ENCODE measurements around the gene TMEM200A.

The TMEM200A gene

GRCh38 chr6:130372786-130373185, 7.0 kb downstream of the TMEM200A start:
- Histone ChIP-seq H3K4me3 (no peak overlapping the region), H3K9me3 (replicated peaks in 1 of 11) (no peaks in the 10 kb centered on the region), H4K20me1 (no peaks in the 10 kb centered on the region), H3K4me2 (no peak overlapping the region), H3K4me1 (no peaks in the 10 kb centered on the region), H3K27ac (no peak overlapping the region), H3K36me3 (no peaks in the 10 kb centered on the region), H3K9ac (no peak overlapping the region), H3K27me3 (peaks cover 8 to 20% (median 11%) of the 10 kb centered on the region in 11 experiments)
- TF ChIP-seq Cebpa-rat (IDR thresholded peaks at IDR 0.05) = no peak

- Histone ChIP-seq H3K9ac (no peak overlapping the region), H3K27ac (no peak overlapping the region), H3K9me3 (replicated peaks in 1 of 11) (no peaks in the 10 kb centered on the region), H3K36me3 (no peaks in the 10 kb centered on the region), H3K4me2 (no peak overlapping the region), H3K4me1 (no peaks in the 10 kb centered on the region), H3K4me3 (no peak overlapping the region), H4K20me1 (no peaks in the 10 kb centered on the region), H3K27me3 (peaks cover 0 to 8% (median 0%) of the 10 kb centered on the region in 11 experiments; a peak in 6 of 22 replicates)
- TF ChIP-seq Cebpa-rat (IDR thresholded peaks at IDR 0.05) = no peak
Measured at GRCh38 chr6:130373992-130374391, 8.2 kb downstream of the TMEM200A start.

- no peaks in the 10 kb centered on the region for H3K36me3 ChIP-seq
- H3K27me3 ChIP-seq = no peaks in the 10 kb centered on the region
- no peaks in the 10 kb centered on the region for H3K9me3 ChIP-seq (replicated peaks in 1 of 11)
- peaks cover 0 to 7% (median 6%) of the 10 kb centered on the region in 10 experiments; a peak in 11 of 20 replicates for H3K4me1 ChIP-seq
- no peak overlapping the region for H3K4me2 ChIP-seq
- H3K4me3 ChIP-seq = no peak overlapping the region
- TF ChIP-seq Cebpa-rat (IDR thresholded peaks at IDR 0.05) = no peak
- no peak overlapping the region for H3K9ac ChIP-seq
- no peaks in the 10 kb centered on the region for H4K20me1 ChIP-seq
- no peak overlapping the region for H3K27ac ChIP-seq
Measured at GRCh38 chr6:130376936-130377335, 11.1 kb downstream of the TMEM200A start.

- Histone ChIP-seq H3K36me3 (no peaks in the 10 kb centered on the region), H3K4me1 (peaks cover 0 to 12% (median 9%) of the 10 kb centered on the region in 10 experiments; a peak in 11 of 20 replicates), H3K27me3 (no peaks in the 10 kb centered on the region), H4K20me1 (no peaks in the 10 kb centered on the region), H3K9ac (no peak overlapping the region), H3K9me3 (replicated peaks in 1 of 11) (no peaks in the 10 kb centered on the region), H3K4me2 (no peak overlapping the region), H3K27ac (no peak overlapping the region), H3K4me3 (no peak overlapping the region)
- TF ChIP-seq Cebpa-rat (IDR thresholded peaks at IDR 0.05) = no peak
Measured at GRCh38 chr6:130377371-130377770, 11.6 kb downstream of the TMEM200A start.

- Histone ChIP-seq H3K4me2 (no peak overlapping the region), H3K4me1 (peaks cover 0 to 17% (median 10%) of the 10 kb centered on the region in 10 experiments; a peak in 11 of 20 replicates), H4K20me1 (no peaks in the 10 kb centered on the region), H3K9ac (no peak overlapping the region), H3K27ac (no peak overlapping the region), H3K9me3 (replicated peaks in 1 of 11) (no peaks in the 10 kb centered on the region), H3K36me3 (no peaks in the 10 kb centered on the region), H3K4me3 (no peak overlapping the region), H3K27me3 (no peaks in the 10 kb centered on the region)
- TF ChIP-seq Cebpa-rat (IDR thresholded peaks at IDR 0.05) = no peak
Measured at GRCh38 chr6:130377915-130378314, 12.1 kb downstream of the TMEM200A start.

- Histone ChIP-seq H3K27me3 (no peaks in the 10 kb centered on the region), H3K36me3 (no peaks in the 10 kb centered on the region), H3K9ac (no peak overlapping the region), H3K9me3 (replicated peaks in 1 of 11) (no peaks in the 10 kb centered on the region), H3K27ac (no peak overlapping the region), H3K4me3 (no peak overlapping the region), H4K20me1 (no peaks in the 10 kb centered on the region), H3K4me2 (no peak overlapping the region), H3K4me1 (peaks cover 0 to 19% (median 10%) of the 10 kb centered on the region in 10 experiments; a peak in 11 of 20 replicates)
- no peak for TF ChIP-seq Cebpa-rat (IDR thresholded peaks at IDR 0.05)
Measured at GRCh38 chr6:130379223-130379622, 13.4 kb downstream of the TMEM200A start.

- no peaks in the 10 kb centered on the region for H3K27me3 ChIP-seq
- H4K20me1 ChIP-seq = no peaks in the 10 kb centered on the region
- TF ChIP-seq Cebpa-rat (IDR thresholded peaks at IDR 0.05) = no peak
- H3K4me3 ChIP-seq = no peak overlapping the region
- H3K9me3 ChIP-seq (replicated peaks in 1 of 11) = no peaks in the 10 kb centered on the region
- H3K9ac ChIP-seq = no peak overlapping the region
- no peak overlapping the region for H3K27ac ChIP-seq
- peaks cover 0 to 19% (median 10%) of the 10 kb centered on the region in 10 experiments; a peak in 11 of 20 replicates for H3K4me1 ChIP-seq
- no peaks in the 10 kb centered on the region for H3K36me3 ChIP-seq
- peak overlapping the region in 2 of 11 experiments; percentile 10 to 22; a peak in 1 of 22 replicates for H3K4me2 ChIP-seq
Measured at GRCh38 chr6:130381012-130381411, 15.2 kb downstream of the TMEM200A start.

- Histone ChIP-seq H3K27me3 (no peaks in the 10 kb centered on the region), H3K4me1 (peaks cover 0 to 19% (median 10%) of the 10 kb centered on the region in 10 experiments; a peak in 11 of 20 replicates), H3K9ac (no peak overlapping the region), H3K36me3 (no peaks in the 10 kb centered on the region), H3K27ac (no peak overlapping the region), H3K9me3 (replicated peaks in 1 of 11) (no peaks in the 10 kb centered on the region), H3K4me2 (peak overlapping the region in 5 of 11 experiments; percentile 5 to 32 (median 22); a peak in 6 of 22 replicates), H4K20me1 (no peaks in the 10 kb centered on the region), H3K4me3 (no peak overlapping the region)
- TF ChIP-seq Cebpa-rat (IDR thresholded peaks at IDR 0.05) = no peak
Measured at GRCh38 chr6:130381459-130382380, 15.9 kb downstream of the TMEM200A start.

GRCh38 chr6:130382872-130383490, 17.2 kb downstream of the TMEM200A start:
- Histone ChIP-seq H3K36me3 (no peaks in the 10 kb centered on the region), H3K27ac (no peak overlapping the region), H3K4me3 (no peak overlapping the region), H4K20me1 (no peaks in the 10 kb centered on the region), H3K9ac (no peak overlapping the region), H3K27me3 (no peaks in the 10 kb centered on the region), H3K4me1 (peaks cover 0 to 19% (median 10%) of the 10 kb centered on the region in 10 experiments; a peak in 11 of 20 replicates), H3K9me3 (replicated peaks in 1 of 11) (no peaks in the 10 kb centered on the region), H3K4me2 (peak overlapping the region in 2 of 11 experiments; percentile 14 to 23; a peak in 1 of 22 replicates)
- TF ChIP-seq Cebpa-rat (IDR thresholded peaks at IDR 0.05) = no peak
